Lung microvascular endothelial cell (primary cell): Measurements from ENCODE around the gene TCAIM. TPM values are rescaled to one million over a fixed set of nuclear protein-coding genes. Genes with fewer than 3 reads are reported as not detected.

Experiments used
- DNase-seq, 2 donors: peaks; one replicate each; pipeline versions ENCODE4 v3.0.0 to v3.0.0-alpha.2; 2010; ENCODE audit warnings: low read depth in 2 of 2
- total RNA-seq: library from RNA; depleted of rRNA; stranded (reverse); fragments of >200 nt; gene quantifications from 2 replicates; pipeline ENCODE4 v1.2.1, GENCODE V29; 2014

The TCAIM gene
- total RNA-seq, result 14.9 and 16.6 TPM in 2 replicates

GRCh38 chr3:44338010-44338827, at the start of gene TCAIM:
Gene TCAIM, plus strand, starts transcription at chr3:44338766. Its CDS starts 16,017 bp downstream, at chr3:44354783.
- peak; percentile 98 to 99 for DNase-seq

- DNase-seq, result no peak
Observed at GRCh38 chr3:44289882-44290462, 48.6 kb upstream of the TCAIM start.

- no peak for DNase-seq
Observed at GRCh38 chr3:44292276-44292675, 46.3 kb upstream of the TCAIM start.

GRCh38 chr3:44292947-44293346, 45.6 kb upstream of the TCAIM start:
- DNase-seq, result no peak

- no peak for DNase-seq
Observed at GRCh38 chr3:44297255-44297654, 41.3 kb upstream of the TCAIM start.

GRCh38 chr3:44301746-44302145, 36.8 kb upstream of the TCAIM start:
- no peak for DNase-seq

GRCh38 chr3:44309500-44309899, 29.1 kb upstream of the TCAIM start:
- DNase-seq, result no peak

- peak in 1 of 2 donors; percentile 1 for DNase-seq
Observed at GRCh38 chr3:44318891-44319311, 19.7 kb upstream of the TCAIM start.

- no peak for DNase-seq
Observed at GRCh38 chr3:44321335-44321734, 17.2 kb upstream of the TCAIM start.

GRCh38 chr3:44323341-44323955, 15.1 kb upstream of the TCAIM start:
- DNase-seq, result peak; percentile 70 to 83

GRCh38 chr3:44324584-44324983, 14.0 kb upstream of the TCAIM start:
- no peak for DNase-seq

- peak; percentile 32 to 35 for DNase-seq
Observed at GRCh38 chr3:44326019-44326418, 12.5 kb upstream of the TCAIM start.

- DNase-seq, result no peak
Observed at GRCh38 chr3:44326515-44326914, 12.1 kb upstream of the TCAIM start.

- no peak for DNase-seq
Observed at GRCh38 chr3:44329946-44330345, 8.6 kb upstream of the TCAIM start.

GRCh38 chr3:44330444-44330843, 8.1 kb upstream of the TCAIM start:
- DNase-seq, result no peak

GRCh38 chr3:44334326-44334725, 4.2 kb upstream of the TCAIM start:
- DNase-seq, result no peak

- DNase-seq, result peak; percentile 3
Observed at GRCh38 chr3:44337248-44337785, 1.2 kb upstream of the TCAIM start.

GRCh38 chr3:44338828-44339127, 212 bp downstream of the TCAIM start:
- DNase-seq, result no peak

GRCh38 chr3:44339181-44340057, 853 bp downstream of the TCAIM start:
- DNase-seq, result peak; percentile 29 to 32

GRCh38 chr3:44340058-44340395, 1.5 kb downstream of the TCAIM start:
- DNase-seq, result no peak

- peak; percentile 46 to 74 for DNase-seq
Observed at GRCh38 chr3:44342176-44342790, 3.7 kb downstream of the TCAIM start.
